GM12864 (cell line): ENCODE data around the gene ZFP69B.
A peak's percentile ranks its signal among the peaks of the same experiment; 100 is the strongest.

Source experiments
- DNase-seq: peaks from one replicate; pipeline ENCODE4 v3.0.0-alpha.2; 2011; ENCODE audit warnings: low read depth
- H3K4me3 ChIP-seq: 2 replicates; pipeline ENCODE4 v1.5.1; 2011; ENCODE audit warnings: mild to moderate bottlenecking, low read depth, low read length, control low read depth
- TF ChIP-seq, protein P1 (sequence below): IDR thresholded peaks from 2 replicates; pipeline ENCODE4 v1.5.1; 2011; ENCODE audit warnings: low read depth, mild to moderate bottlenecking, moderate library complexity, low read length, control low read depth, inconsistent platforms; ENCODE audit errors: missing control alignments

The ZFP69B gene

GRCh38 chr1:40435876-40436275 is 14.4 kb upstream of the ZFP69B start:
- TF ChIP-seq, protein P1, sequence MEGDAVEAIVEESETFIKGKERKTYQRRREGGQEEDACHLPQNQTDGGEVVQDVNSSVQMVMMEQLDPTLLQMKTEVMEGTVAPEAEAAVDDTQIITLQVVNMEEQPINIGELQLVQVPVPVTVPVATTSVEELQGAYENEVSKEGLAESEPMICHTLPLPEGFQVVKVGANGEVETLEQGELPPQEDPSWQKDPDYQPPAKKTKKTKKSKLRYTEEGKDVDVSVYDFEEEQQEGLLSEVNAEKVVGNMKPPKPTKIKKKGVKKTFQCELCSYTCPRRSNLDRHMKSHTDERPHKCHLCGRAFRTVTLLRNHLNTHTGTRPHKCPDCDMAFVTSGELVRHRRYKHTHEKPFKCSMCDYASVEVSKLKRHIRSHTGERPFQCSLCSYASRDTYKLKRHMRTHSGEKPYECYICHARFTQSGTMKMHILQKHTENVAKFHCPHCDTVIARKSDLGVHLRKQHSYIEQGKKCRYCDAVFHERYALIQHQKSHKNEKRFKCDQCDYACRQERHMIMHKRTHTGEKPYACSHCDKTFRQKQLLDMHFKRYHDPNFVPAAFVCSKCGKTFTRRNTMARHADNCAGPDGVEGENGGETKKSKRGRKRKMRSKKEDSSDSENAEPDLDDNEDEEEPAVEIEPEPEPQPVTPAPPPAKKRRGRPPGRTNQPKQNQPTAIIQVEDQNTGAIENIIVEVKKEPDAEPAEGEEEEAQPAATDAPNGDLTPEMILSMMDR, result no peak
- no peak for DNase-seq
- H3K4me3 ChIP-seq, result no peak overlapping the region

DNA sequence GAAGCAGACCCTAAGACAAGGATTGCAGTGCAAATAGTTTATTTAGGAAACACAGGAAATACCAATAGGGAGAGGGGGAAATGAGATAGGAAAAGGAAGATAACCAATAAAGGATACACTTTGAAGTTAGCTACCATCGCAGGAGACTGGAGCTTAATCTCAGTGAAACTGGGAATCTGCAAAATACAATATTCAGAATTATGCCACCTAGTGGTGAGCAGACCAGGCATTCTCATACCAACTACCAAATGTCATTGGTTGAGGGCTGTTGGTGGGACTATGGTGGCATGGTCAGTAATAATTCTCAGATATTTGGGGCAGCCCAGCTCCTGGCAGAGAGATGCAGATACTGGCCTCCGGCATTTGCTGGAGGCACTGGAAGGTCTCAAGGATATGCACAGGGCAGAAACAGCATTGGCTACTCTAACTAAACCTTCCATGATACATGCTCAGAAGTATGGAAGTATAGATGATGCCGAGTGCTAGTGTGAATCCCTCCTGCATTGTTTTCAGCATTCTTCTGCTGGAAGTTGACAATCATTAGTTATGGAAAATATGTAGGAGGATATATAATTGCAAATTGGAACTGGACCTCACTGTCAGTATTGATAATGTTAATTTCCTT is 11.8 kb upstream of the ZFP69B start:
- TF ChIP-seq, protein P1, result peak; percentile 62
- H3K4me3 ChIP-seq, result no peak overlapping the region
- no peak for DNase-seq

DNA sequence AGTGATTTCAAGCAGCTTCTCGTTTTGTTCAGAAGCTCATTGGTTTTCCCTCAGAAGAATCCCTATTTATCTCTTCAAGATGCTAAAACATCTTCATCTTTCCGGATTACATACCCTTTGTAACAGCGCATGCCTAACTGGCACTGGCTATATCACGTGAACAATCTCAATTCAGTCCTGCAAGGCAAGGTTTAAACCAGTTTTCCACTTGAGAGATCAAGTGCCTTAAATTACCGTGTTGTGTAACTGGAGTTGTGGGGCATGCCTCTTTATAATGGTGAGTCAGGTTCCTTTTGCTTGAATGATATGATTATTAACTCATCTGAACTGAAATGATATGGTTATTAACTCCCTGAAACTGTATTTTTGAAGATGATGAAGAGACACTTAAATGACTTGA is 11.0 kb upstream of the ZFP69B start:
- TF ChIP-seq, protein P1, result no peak
- no peak overlapping the region for H3K4me3 ChIP-seq
- DNase-seq, result no peak

DNA sequence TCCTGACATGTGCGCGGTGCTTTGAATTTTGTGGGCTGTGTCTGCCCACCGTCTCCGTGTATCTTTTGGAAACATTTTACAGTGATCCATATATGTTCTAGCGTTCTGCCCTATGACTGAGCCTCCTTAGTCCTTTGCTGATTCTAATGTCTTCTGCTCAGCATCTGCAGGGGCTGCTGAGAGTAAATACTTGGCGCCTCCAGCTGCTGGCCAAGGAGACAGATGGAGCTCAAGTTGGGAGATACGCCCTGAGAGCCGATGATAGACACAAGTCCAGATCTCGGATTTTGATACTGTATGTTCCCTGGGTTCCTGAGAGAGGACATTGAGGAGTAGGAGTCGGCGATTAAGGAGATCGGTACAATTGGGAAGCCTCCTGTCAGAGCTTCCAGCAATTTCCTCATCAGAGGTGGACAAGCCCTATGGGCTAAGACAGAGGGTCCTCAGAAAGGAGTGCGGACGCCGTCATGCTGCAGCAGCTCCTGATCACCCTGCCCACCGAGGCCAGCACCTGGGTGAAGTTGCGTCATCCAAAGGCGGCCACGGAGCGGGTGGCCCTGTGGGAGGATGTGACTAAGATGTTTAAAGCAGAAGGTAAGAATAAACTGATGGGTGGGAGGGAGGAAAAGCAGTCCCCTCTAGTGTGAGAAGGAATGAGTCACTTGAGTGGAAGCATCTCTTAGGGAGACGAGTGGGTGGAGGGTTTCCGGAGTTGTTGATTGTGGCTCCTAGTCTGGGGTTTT is 390 bp downstream of the ZFP69B start:
- DNase-seq, result peak; percentile 76
- peak overlapping the region; percentile 74 for H3K4me3 ChIP-seq
- TF ChIP-seq, protein P1, result no peak

- TF ChIP-seq, protein P1, result no peak
- no peak for DNase-seq
- H3K4me3 ChIP-seq, result peak overlapping the region; percentile 74
Observed at GRCh38 chr1:40451238-40451585, 936 bp downstream of the ZFP69B start.

- H3K4me3 ChIP-seq, result no peak overlapping the region
- no peak for DNase-seq
- TF ChIP-seq, protein P1, result no peak
Observed at GRCh38 chr1:40454873-40455272, 4.6 kb downstream of the ZFP69B start.

DNA sequence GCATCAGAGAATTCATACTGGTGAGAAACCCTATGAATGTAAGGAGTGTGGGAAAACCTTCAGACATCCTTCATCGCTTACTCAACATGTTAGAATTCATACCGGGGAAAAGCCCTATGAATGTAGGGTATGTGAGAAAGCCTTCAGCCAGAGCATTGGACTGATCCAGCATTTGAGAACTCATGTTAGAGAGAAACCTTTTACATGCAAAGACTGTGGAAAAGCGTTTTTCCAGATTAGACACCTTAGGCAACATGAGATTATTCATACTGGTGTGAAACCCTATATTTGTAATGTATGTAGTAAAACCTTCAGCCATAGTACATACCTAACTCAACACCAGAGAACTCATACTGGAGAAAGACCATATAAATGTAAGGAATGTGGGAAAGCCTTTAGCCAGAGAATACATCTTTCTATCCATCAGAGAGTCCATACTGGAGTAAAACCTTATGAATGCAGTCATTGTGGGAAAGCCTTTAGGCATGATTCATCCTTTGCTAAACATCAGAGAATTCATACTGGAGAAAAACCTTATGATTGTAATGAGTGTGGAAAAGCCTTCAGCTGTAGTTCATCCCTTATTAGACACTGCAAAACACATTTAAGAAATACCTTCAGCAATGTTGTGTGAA is 12.8 kb downstream of the ZFP69B start:
- TF ChIP-seq, protein P1, result no peak
- no peak for DNase-seq
- no peak overlapping the region for H3K4me3 ChIP-seq
